ENCODE results near the gene PRSS2. TPM values are rescaled to one million over a fixed set of nuclear protein-coding genes. Genes with fewer than 3 reads are reported as not detected.
A peak's percentile ranks its signal among the peaks of the same experiment; 100 is the strongest.

PRSS2 gene
- total and polyA plus RNA-seq, 9 of the 15 experiments (the other 6 are each of a cell fraction or from before 2014, with no cell fraction given): 1.3 to 23.9 (median 3.8) TPM

GRCh38 chr7:142782922-142783900, 12.4 kb downstream of the PRSS2 start (continued):
- no peak for TF ChIP-seq ZBTB7A (IDR thresholded peaks at IDR 0.05; ENCODE audit: borderline replicate concordance, control insufficient read depth, low read depth, low read length)
- no peak for TF ChIP-seq EWSR1 (IDR thresholded peaks at IDR 0.05; ENCODE audit: borderline replicate concordance, low read depth, partially characterized antibody)
- no peak for TF ChIP-seq ZBTB11 (CRISPR knock-in tag; IDR thresholded peaks at IDR 0.05)
- TF ChIP-seq CLOCK (CRISPR knock-in tag; IDR thresholded peaks at IDR 0.05; ENCODE audit: borderline replicate concordance): no peak
- no peak for TF ChIP-seq BCL6 (CRISPR knock-in tag; IDR thresholded peaks at IDR 0.05)
- no peak for TF ChIP-seq ZNF140 (CRISPR knock-in tag; IDR thresholded peaks at IDR 0.05)
- 0 out of 2 replicates have a peak, but pooled peaks have one; percentile 41 for TF ChIP-seq ELK3 (CRISPR knock-in tag; IDR thresholded peaks at IDR 0.05)
- TF ChIP-seq ZBTB43 (CRISPR knock-in tag; IDR thresholded peaks at IDR 0.05): peak; percentile 81; the same call in 1 of the 2 replicates
- no peak for TF ChIP-seq FUS (optimal IDR thresholded peaks at IDR 0.05; ENCODE audit: low read depth, low read length)
- no peak for TF ChIP-seq CGGBP1 (CRISPR knock-in tag; IDR thresholded peaks at IDR 0.05)
- TF ChIP-seq ZNF24 (IDR thresholded peaks at IDR 0.05): no peak
- TF ChIP-seq POLR2H (tag; IDR thresholded peaks at IDR 0.05; ENCODE audit: low read depth): no peak
- TF ChIP-seq CC2D1A (IDR thresholded peaks at IDR 0.05): peak; percentile 90
- no peak for TF ChIP-seq USF1 (CRISPR knock-in tag; IDR thresholded peaks at IDR 0.05)
- no peak for TF ChIP-seq KDM1A (IDR thresholded peaks at IDR 0.05)
- TF ChIP-seq ETV1 (tag; conservative IDR thresholded peaks at IDR 0.05; ENCODE audit: low read depth): no peak

Data from K562 (cell line).